Heart right ventricle (tissue), 16 donors: Measurements from ENCODE around the gene C1orf35. TPM values are rescaled to one million over a fixed set of nuclear protein-coding genes. Genes with fewer than 3 reads are reported as not detected.
A peak's percentile ranks its signal among the peaks of the same experiment; 100 is the strongest.

Experiments used
- ATAC-seq, 8 donors: fragments of 200-7000 bp; cut with Tn5 transposase; one replicate each; pipeline ENCODE4 v1.9.1; 2020; ENCODE audit warnings: mild to moderate bottlenecking in 8 of 8, moderate library complexity in 8 of 8, moderate number of reproducible peaks in 1 of 8
- DNase-seq, 2 donors: peaks; one replicate each; pipeline ENCODE4 v3.0.0-alpha.2; 2020
- H3K27ac ChIP-seq, 10 donors: fragments of 200-600 bp; sonication (generic) in 2 of 10; one replicate each; pipeline versions ENCODE4 v1.5.0 to v1.8.0; 2020 to 2022; ENCODE audit warnings: mild to moderate bottlenecking in 3 of 10
- H3K27me3 ChIP-seq, 7 donors: fragments of 200-600 bp; one replicate each; pipeline ENCODE4 v1.8.0; 2021 to 2022; ENCODE audit warnings: mild to moderate bottlenecking in 2 of 7
- H3K36me3 ChIP-seq, 9 donors: fragments of 200-600 bp; sonication (generic) in 1 of 9; one replicate each; pipeline versions ENCODE4 v1.5.0 to v1.8.0; 2020 to 2022; ENCODE audit warnings: mild to moderate bottlenecking in 2 of 9
- H3K4me1 ChIP-seq, 9 donors: fragments of 200-600 bp; sonication (generic) in 1 of 9; one replicate each; pipeline versions ENCODE4 v1.5.0 to v1.8.0; 2020 to 2022; ENCODE audit warnings: mild to moderate bottlenecking in 4 of 9
- H3K4me3 ChIP-seq, 10 donors: fragments of 200-600 bp; sonication (generic) in 2 of 10; one replicate each; pipeline versions ENCODE4 v1.5.0 to v1.8.0; 2020 to 2022; ENCODE audit warnings: mild to moderate bottlenecking in 7 of 10, moderate library complexity in 2 of 10
- H3K9me3 ChIP-seq, 11 donors: fragments of 200-600 bp in 10 of 11; sonication (generic) in 2 of 11; one replicate each; pipeline versions ENCODE4 v1.5.0 to v1.8.0; 2013 to 2022; ENCODE audit warnings: mild to moderate bottlenecking in 2 of 11, control low read depth in 1 of 11, moderate library complexity in 1 of 11
- WGBS, 2 donors: extraction: QIAGEN DNeasy Blood & Tissue Kit; methylation state at CpG; one replicate each; pipeline ENCODE4 v1.1.7; 2013; ENCODE audit warnings: inconsistent platforms in 1 of 2; 5-methylcytosine and 5-hydroxymethylcytosine counted together
- intact Hi-C, 10 donors: fragments of 100-400 bp; cut with DNase I; formaldehyde crosslinking; loops; one replicate each; pipeline versions ENCODE4 v1.11.1 to v1.14.2; 2022
- polyA plus RNA-seq, 2 donors: library from polyadenylated mRNA; stranded (reverse); fragments of 200-250 nt; gene quantifications; one replicate each; pipeline ENCODE4 v1.2.3, GENCODE V29; 2013
- total RNA-seq, 10 donors: library from RNA; stranded (reverse); fragmentation: NEBNext Ultra II Directional in 3 of 10; extraction: Animal tissue kit (Norgen Biotek cat#: 25700) in 3 of 10; gene quantifications; one replicate each; pipeline versions ENCODE4 v1.2.1 to v1.2.4, GENCODE V29; 2021 to 2023
- TF ChIP-seq, protein P1 (sequence below), 9 donors: fragments of 200-600 bp; sonication (generic) in 2 of 9; IDR thresholded peaks; one replicate each; pipeline versions ENCODE4 v1.5.0 to v1.8.0; 2021 to 2022; ENCODE audit warnings: antibody characterized with exemption in 9 of 9, mild to moderate bottlenecking in 5 of 9, moderate library complexity in 1 of 9
- donor health status: Arrhythmogenic right ventricular cardiomyopathy.
- donor health status: ischemic (EF 13 %, LVEDD 7.1; RV severe dilation, severe dysfunction).
- donor health status: healthy with polysubstance abuse.
- donor health status: DM: no; HTN: yes; CAD: no.
- donor health status: DM: no; HTN: no; CAD: no.
- donor health status: ischemic (EF 25% LVEDD 6.9; RV normal size, moderate dysfunction).
- donor health status: ischemic (EF 25% LVEDD 5.7; RV mildly dilated, moderate dysfunction).
- donor health status: healthy.
- donor health status: DM: yes; HTN: yes; CAD: no.
- donor health status: Ischemic cardiomyopathy.
- donor health status: ischemic (EF 35%, LVEDD 5.7; RV mildly dilated, moderate dysfunction).
- donor health status: nonischemic (EF 11% LVEDD 7.7; RV severe dilation, severe dysfunction).
- donor health status: DM: yes; HTN: yes; CAD: no.
- donor health status: PGD.
- donor health status: ischemic (EF 29% LVEDD 5.4; RV normal size, mild dysfunction).
- donor health status: nonischemic (EF 23%, LVEDD 6.1; RV moderate dilation, normal function).

Gene C1orf35
- total and polyA plus RNA-seq, 12 donors, result 5.6 to 15.7 (median 6.4) TPM

DNA sequence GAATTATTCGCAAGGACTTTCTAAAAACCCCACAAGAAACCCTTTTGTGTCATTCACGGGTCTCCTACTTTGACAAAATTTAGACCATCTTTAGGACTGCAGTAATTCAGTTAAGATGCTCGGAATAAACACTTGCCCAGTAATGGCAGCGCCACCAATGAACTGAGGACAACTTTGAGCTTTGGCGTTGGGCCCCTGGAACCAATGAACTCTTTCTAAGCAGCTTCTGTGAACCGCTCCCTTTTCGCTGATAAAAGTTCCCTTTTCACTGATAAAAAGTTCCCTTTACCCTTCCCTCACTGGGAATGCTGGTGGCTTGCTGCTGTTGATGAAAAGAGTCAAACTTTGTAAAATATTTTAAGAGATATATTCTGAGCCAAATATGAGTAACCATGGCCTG is 7.4 kb upstream of the C1orf35 start:
- TF ChIP-seq, protein P1, sequence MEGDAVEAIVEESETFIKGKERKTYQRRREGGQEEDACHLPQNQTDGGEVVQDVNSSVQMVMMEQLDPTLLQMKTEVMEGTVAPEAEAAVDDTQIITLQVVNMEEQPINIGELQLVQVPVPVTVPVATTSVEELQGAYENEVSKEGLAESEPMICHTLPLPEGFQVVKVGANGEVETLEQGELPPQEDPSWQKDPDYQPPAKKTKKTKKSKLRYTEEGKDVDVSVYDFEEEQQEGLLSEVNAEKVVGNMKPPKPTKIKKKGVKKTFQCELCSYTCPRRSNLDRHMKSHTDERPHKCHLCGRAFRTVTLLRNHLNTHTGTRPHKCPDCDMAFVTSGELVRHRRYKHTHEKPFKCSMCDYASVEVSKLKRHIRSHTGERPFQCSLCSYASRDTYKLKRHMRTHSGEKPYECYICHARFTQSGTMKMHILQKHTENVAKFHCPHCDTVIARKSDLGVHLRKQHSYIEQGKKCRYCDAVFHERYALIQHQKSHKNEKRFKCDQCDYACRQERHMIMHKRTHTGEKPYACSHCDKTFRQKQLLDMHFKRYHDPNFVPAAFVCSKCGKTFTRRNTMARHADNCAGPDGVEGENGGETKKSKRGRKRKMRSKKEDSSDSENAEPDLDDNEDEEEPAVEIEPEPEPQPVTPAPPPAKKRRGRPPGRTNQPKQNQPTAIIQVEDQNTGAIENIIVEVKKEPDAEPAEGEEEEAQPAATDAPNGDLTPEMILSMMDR (IDR thresholded peaks at IDR 0.05), result no peak
- Histone ChIP-seq H3K4me3 (peak overlapping the region in 3 of 10 donors; percentile 94 to 99 (median 99)), H3K36me3 (peaks cover 0 to 24% (median 10%) of the 10 kb centered on the region in 9 donors), H3K27ac (peak overlapping the region in 4 of 10 donors; percentile 76 to 91 (median 89)), H3K27me3 (no peaks in the 10 kb centered on the region), H3K4me1 (peaks cover 7 to 26% (median 21%) of the 10 kb centered on the region in 9 donors), H3K9me3 (no peaks in the 10 kb centered on the region)
- 87 to 91% methylated on average over 7 of the region's 7 CpGs for WGBS, 2 donors
- intact Hi-C loops, result no loop called here
- ATAC-seq, result no peak
- DNase-seq, result no peak

DNA sequence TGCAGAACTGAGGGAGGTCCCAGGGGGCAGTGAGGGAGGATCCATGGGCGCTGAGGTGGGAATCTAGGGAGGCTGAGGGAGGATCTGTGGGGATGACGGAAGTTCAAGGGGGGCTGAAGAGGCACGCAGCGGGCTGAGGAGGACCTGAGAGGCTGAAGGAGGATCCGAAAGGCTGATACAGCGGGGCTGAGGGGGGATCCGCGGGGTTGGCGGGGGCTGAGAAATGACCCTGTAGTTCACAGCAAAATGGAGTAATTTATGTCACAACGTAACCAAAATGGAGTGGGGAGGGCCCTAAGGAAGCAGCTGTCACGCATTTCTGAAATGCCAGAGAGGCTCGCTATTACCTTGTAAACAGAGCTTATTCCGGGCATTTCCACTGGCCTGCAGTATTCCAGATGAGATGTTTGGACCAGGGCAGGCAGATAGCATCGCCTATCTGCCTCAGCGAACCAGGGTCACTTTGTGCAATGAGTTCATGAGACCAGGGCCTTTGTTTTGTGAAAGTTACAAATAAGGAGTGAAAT is 6.9 kb upstream of the C1orf35 start:
- H3K9me3 ChIP-seq, result no peaks in the 10 kb centered on the region
- intact Hi-C loops, result no loop called here
- peak in 3 of 8 donors; percentile 1 to 11 (median 7) for ATAC-seq

DNA sequence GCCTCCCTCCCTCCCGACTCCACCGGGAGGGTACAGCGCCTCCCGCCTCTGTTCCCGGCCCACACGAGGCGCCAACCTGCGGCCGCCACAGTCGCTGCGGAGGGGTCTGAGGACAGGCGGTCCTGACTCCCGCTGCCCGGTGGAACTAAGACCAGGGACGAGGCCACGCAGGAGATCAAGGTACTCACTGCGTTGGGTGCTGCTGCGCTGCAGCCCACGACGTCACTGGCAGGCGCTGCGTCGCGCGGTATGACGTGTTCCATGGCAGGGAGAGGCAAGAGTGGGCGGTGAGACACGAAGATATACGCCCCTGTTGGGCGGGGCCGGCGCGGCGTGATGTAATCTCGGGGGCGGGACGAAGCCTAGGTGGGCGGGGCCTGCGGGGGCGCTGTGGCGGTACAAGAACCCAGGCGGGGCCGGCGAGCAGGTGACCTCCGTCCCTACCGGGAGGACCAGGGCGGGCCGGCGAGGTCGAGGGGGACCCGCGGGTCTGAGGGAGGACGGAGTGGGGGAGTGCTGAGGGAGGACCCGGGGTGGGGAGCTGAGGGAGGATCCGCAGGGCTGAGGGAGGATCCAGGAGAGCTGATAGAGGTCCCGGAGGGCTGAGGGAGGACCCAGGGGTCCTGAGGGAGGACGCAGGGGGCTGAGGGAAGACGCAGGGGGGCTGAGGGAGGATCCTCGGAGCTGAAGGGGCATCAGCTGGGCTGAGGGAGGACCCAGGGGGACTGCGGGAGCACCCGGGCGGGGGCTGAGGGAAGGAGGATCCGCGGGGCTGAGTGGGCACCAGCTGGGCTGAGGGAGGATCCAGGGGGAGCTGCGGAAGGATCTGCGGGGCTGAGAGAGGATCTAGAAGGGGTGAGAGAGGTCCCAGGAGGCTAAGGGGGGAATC is 6.2 kb upstream of the C1orf35 start, which contains the start of gene MRPL55:
MRPL55 (minus strand) TSS at position 227 of the 889 bp plus-strand sequence. CDS start 1,039 bp downstream, outside the sequence.
- Histone ChIP-seq H3K27me3 (no peaks in the 10 kb centered on the region), H3K9me3 (no peaks in the 10 kb centered on the region), H3K36me3 (peaks cover 0 to 27% (median 10%) of the 10 kb centered on the region in 9 donors), H3K27ac (peak within 1 kb of the TSS; percentile 56 to 96 (median 87)), H3K4me1 (peaks cover 7 to 36% (median 25%) of the 10 kb centered on the region in 9 donors), H3K4me3 (peak within 1 kb of the TSS; percentile 82 to 99 (median 94))
- 1% methylated on average over 66 of the region's 66 CpGs for WGBS, 2 donors
- peak; percentile 93 to 99 (median 97) for ATAC-seq
- TF ChIP-seq, protein P1 (IDR thresholded peaks at IDR 0.05), result peak in 4 of 9 donors; percentile 5 to 38 (median 20)
- intact Hi-C loops, result no loop called here
- DNase-seq, result peak; percentile 96 to 98

More for the DNA sequence above, 6.9 kb upstream of the C1orf35 start:
- Histone ChIP-seq H3K27ac (peak overlapping the region; percentile 56 to 96 (median 87)), H3K27me3 (no peaks in the 10 kb centered on the region), H3K4me1 (peaks cover 7 to 29% (median 21%) of the 10 kb centered on the region in 9 donors), H3K4me3 (peak overlapping the region; percentile 82 to 99 (median 94)), H3K36me3 (peaks cover 0 to 27% (median 10%) of the 10 kb centered on the region in 9 donors)
- 38 to 46% methylated on average over 15 of the region's 15 CpGs for WGBS, 2 donors
- TF ChIP-seq, protein P1 (IDR thresholded peaks at IDR 0.05), result no peak
- DNase-seq, result no peak

DNA sequence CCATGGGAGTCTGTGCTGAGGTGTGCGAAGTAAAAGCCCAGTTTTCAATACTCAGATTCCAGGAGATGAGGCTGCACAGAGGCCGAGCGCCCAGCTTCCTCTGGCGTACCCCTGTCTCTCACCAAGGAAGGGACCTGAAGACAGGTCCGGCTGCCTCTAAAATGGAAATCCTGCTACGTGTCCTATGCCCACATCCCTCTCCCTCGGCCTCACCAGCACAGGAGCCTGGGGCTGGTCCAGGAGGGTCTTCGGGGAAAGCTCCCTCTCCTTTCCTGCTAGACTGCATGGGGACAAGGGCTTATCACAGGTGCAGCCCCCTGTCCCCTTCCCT is 5.6 kb upstream of the C1orf35 start:
- ATAC-seq, result no peak
- intact Hi-C loops, result no loop called here
- 3% methylated on average over 8 of the region's 8 CpGs for WGBS, 2 donors

More for the DNA sequence above, 5.6 kb upstream of the C1orf35 start:
- Histone ChIP-seq H3K27ac (peak overlapping the region in 9 of 10 donors; percentile 76 to 96 (median 88)), H3K36me3 (peaks cover 0 to 27% (median 10%) of the 10 kb centered on the region in 9 donors), H3K4me1 (peaks cover 12 to 42% (median 31%) of the 10 kb centered on the region in 9 donors), H3K27me3 (no peaks in the 10 kb centered on the region), H3K4me3 (peak overlapping the region; percentile 82 to 99 (median 94)), H3K9me3 (no peaks in the 10 kb centered on the region)
- no peak for DNase-seq
- TF ChIP-seq, protein P1 (IDR thresholded peaks at IDR 0.05), result no peak
